HEK293 (cell line): ENCODE results near the gene LEFTY1.
A peak's percentile ranks its signal among the peaks of the same experiment; 100 is the strongest.
"Not testable (repeated sequence)": the region's sequence is repeated elsewhere in the genome, so short reads cannot be mapped to it uniquely, and the experiment has no call there.

Source experiments
- CTCF ChIA-PET: fragments of 350-600 bp; formaldehyde crosslinking; extraction: SDS; loops from one replicate; lab custom pipeline; 2021; ENCODE audit warnings: antibody characterized with exemption; lab: Yijun Ruan, JAX
- POLR2A ChIA-PET: fragments of 300-600 bp; formaldehyde crosslinking; extraction: SDS; loops from one replicate; lab custom pipeline; 2020; ENCODE audit warnings: antibody characterized with exemption, inconsistent platforms; lab: Yijun Ruan, JAX
- H3K27ac ChIP-seq: fragments of 200-500 bp; sonication (Bioruptor generic); 2 replicates; pipeline ENCODE4 v1.5.1; 2014; ENCODE audit warnings: low read depth, low read length, control low read depth, inconsistent platforms; ENCODE audit errors: extremely low read depth
- H3K36me3 ChIP-seq, 2 experiments: fragments of 200-500 bp in 1 of 2; sonication (Bioruptor generic) in 1 of 2; 1 replicate in 1 of 2; 2 replicates in 1 of 2; pipeline ENCODE4 v1.5.1; 2014 to 2017; ENCODE audit warnings: inconsistent platforms in 2 of 2, low read length in 2 of 2; ENCODE audit not compliant: control insufficient read depth in 2 of 2, insufficient read depth in 1 of 2
- H3K4me1 ChIP-seq: fragments of 200-500 bp; sonication (Bioruptor generic); 2 replicates; pipeline ENCODE4 v1.5.1; 2014; ENCODE audit warnings: mild to moderate bottlenecking, low read length, inconsistent platforms; ENCODE audit not compliant: control insufficient read depth, insufficient read depth
- H3K4me3 ChIP-seq: 2 replicates; pipeline ENCODE4 v1.5.1; 2011; ENCODE audit warnings: low read depth, mild to moderate bottlenecking, control low read depth, low read length, moderate library complexity
- H3K9me3 ChIP-seq: fragments of 200-500 bp; sonication (Bioruptor generic); 2 replicates; pipeline ENCODE4 v1.5.1; 2014; ENCODE audit warnings: low read depth, low read length, inconsistent platforms; ENCODE audit not compliant: control insufficient read depth, insufficient read depth
- ATF2 ChIP-seq: fragments of 450-650 bp; formaldehyde crosslinking; IDR thresholded peaks from 2 replicates; pipeline ENCODE4 v1.5.1; 2016; ENCODE audit warnings: missing biosample characterization, missing genetic modification characterization, low read depth
- EGR2 ChIP-seq: fragments of 450-650 bp; formaldehyde crosslinking; IDR thresholded peaks from 2 replicates; pipeline ENCODE4 v1.5.1; 2016; ENCODE audit warnings: low read depth, missing biosample characterization, missing genetic modification characterization
- TSHZ1 ChIP-seq: fragments of 450-650 bp; formaldehyde crosslinking; IDR thresholded peaks from 2 replicates; pipeline ENCODE4 v1.5.1; 2016; ENCODE audit warnings: missing biosample characterization, missing genetic modification characterization, borderline replicate concordance
- ZNF112 ChIP-seq: fragments of 450-650 bp; formaldehyde crosslinking; IDR thresholded peaks from 2 replicates; pipeline ENCODE4 v1.5.0; 2017; ENCODE audit warnings: missing biosample characterization, missing genetic modification characterization
- ZNF121 ChIP-seq: fragments of 450-650 bp; formaldehyde crosslinking; IDR thresholded peaks from 2 replicates; pipeline ENCODE4 v1.5.1; 2016; ENCODE audit warnings: missing biosample characterization, missing genetic modification characterization

The LEFTY1 gene

GRCh38 chr1:225840223-225840610, 48.7 kb downstream of the LEFTY1 start:
- H3K4me3 ChIP-seq: no peak overlapping the region
- no peak overlapping the region for H3K27ac ChIP-seq
- TF ChIP-seq ZNF112 (tag by site-specific recombination) (no peak), EGR2 (tag by site-specific recombination) (peak; percentile 11; the same call in 1 of the 2 replicates)
- TF ChIP-seq, all 188 proteins: peak for 1
- H3K4me1 ChIP-seq: no peaks in the 10 kb centered on the region
- H3K9me3 ChIP-seq: no peaks in the 10 kb centered on the region
- POLR2A ChIA-PET: interaction anchor here (2.0 kb wide), 1 partner anchor 63 kb away, joined by 5 read pairs; the partner anchor contains the start of gene SRP9
- peaks cover 10 to 57% of the 10 kb centered on the region in 2 experiments; a peak in 2 of 3 replicates for H3K36me3 ChIP-seq
- CTCF ChIA-PET: interaction anchor here (0.9 to 1.6 kb wide), 4 partner anchors 71 to 365 kb away, joined by 3 to 11 read pairs (median 4); no protein-coding TSS in a partner anchor

- H3K4me3 ChIP-seq: no peak overlapping the region
- no peaks in the 10 kb centered on the region for H3K4me1 ChIP-seq
- CTCF ChIA-PET: interaction anchor here (1.1 to 1.5 kb wide), 3 partner anchors 7 to 358 kb away, joined by 3 to 7 read pairs (median 4); no protein-coding TSS in a partner anchor
- no peaks in the 10 kb centered on the region for H3K9me3 ChIP-seq
- H3K27ac ChIP-seq: no peak overlapping the region
- POLR2A ChIA-PET: no interaction called here
- TF ChIP-seq ATF2 (no peak), TSHZ1 (no peak)
- peaks cover 10 to 52% of the 10 kb centered on the region in 2 experiments; a peak in 2 of 3 replicates for H3K36me3 ChIP-seq
Measured at GRCh38 chr1:225838793-225839192, 50.2 kb downstream of the LEFTY1 start.

GRCh38 chr1:225836296-225836695, 52.6 kb downstream of the LEFTY1 start:
- POLR2A ChIA-PET, H3K27ac ChIP-seq, H3K9me3 ChIP-seq, H3K4me1 ChIP-seq, H3K4me3 ChIP-seq: not testable (repeated sequence)
- peaks cover 26 to 58% of the 10 kb centered on the region in 2 experiments for H3K36me3 ChIP-seq
- CTCF ChIA-PET: interaction anchor here (0.7 to 1.1 kb wide), 3 partner anchors 19 to 483 kb away, joined by 3 to 4 read pairs (median 3); no protein-coding TSS in a partner anchor
- peak; percentile 98 for TF ChIP-seq ZNF121 (tag by site-specific recombination)
- TF ChIP-seq, all 188 proteins: peak for 1; not testable (repeated sequence) for 187
